Endothelial cell of umbilical vein (primary cell): ENCODE results near the gene GRK4. TPM values are rescaled to one million over a fixed set of nuclear protein-coding genes. Genes with fewer than 3 reads are reported as not detected.

Source experiments
- BruUV-seq: library from RNA; stranded (reverse); fragments of 400-500 nt; replicated peaks from 2 replicates; lab custom pipeline; 2021; lab: Mats Ljungman, UMichigan
- CTCF ChIA-PET: fragments of 300-600, 350-600 bp; sonication (Branson Sonifier 250); formaldehyde crosslinking; loops from one replicate; lab custom pipeline; 2021; ENCODE audit warnings: antibody characterized with exemption, inconsistent platforms; lab: Charles Lee
- POLR2A ChIA-PET: fragments of 300-600, 350-600 bp; sonication (Branson Sonifier 250); formaldehyde crosslinking; loops from one replicate; lab custom pipeline; 2021; ENCODE audit warnings: antibody characterized with exemption, inconsistent platforms; lab: Charles Lee
- DNase-seq: peaks from one replicate; pipeline ENCODE4 v3.0.0-alpha.2; 2011; ENCODE audit warnings: low read depth, low spot score
- FAIRE-seq: peaks from 2 replicates; lab custom pipeline; 2011; peaks lifted over from hg19 to GRCh38; lab: Jason Lieb, UNC
- H2AFZ ChIP-seq: 2 replicates; pipeline ENCODE4 v1.6.0; 2012; ENCODE audit warnings: low read depth, low read length, control low read depth, inconsistent platforms
- H3K27ac ChIP-seq: 2 replicates; pipeline ENCODE4 v1.5.1; 2011; ENCODE audit warnings: low read depth, mild to moderate bottlenecking, control low read depth, low read length, moderate library complexity; ENCODE audit not compliant: insufficient read depth
- H3K27me3 ChIP-seq, 2 experiments: 2 replicates each; pipeline versions ENCODE4 v1.6.0 to v1.6.1; 2011; ENCODE audit warnings: low read length in 2 of 2, mixed read lengths in 1 of 2; ENCODE audit not compliant: control insufficient read depth in 2 of 2, insufficient read depth in 2 of 2
- H3K36me3 ChIP-seq, 2 experiments: 2 replicates in 1 of 2; 3 replicates in 1 of 2; pipeline ENCODE4 v1.5.1; 2011; ENCODE audit warnings: low read length in 2 of 2, mild to moderate bottlenecking in 1 of 2, moderate library complexity in 1 of 2; ENCODE audit not compliant: control insufficient read depth in 2 of 2, insufficient read depth in 2 of 2; ENCODE audit errors: extremely low read depth in 1 of 2
- H3K4me1 ChIP-seq: 3 replicates; pipeline ENCODE4 v1.5.1; 2011; ENCODE audit warnings: mild to moderate bottlenecking, low read length; ENCODE audit not compliant: control insufficient read depth, insufficient read depth; ENCODE audit errors: extremely low read depth
- H3K4me2 ChIP-seq: 2 replicates; pipeline ENCODE4 v1.6.1; 2011; ENCODE audit warnings: low read length, control low read depth, mixed read lengths; ENCODE audit not compliant: insufficient read depth
- H3K4me3 ChIP-seq, 3 experiments: fragments of 200-600 bp in 1 of 3; sonication (generic), shearing (Covaris generic) in 1 of 3; replicated peaks in 1 of 3; 2 replicates each; pipeline ENCODE4 v1.5.1; 2011 to 2016; ENCODE audit warnings: control low read depth in 3 of 3, low read length in 3 of 3, mild to moderate bottlenecking in 2 of 3, inconsistent platforms in 1 of 3, low read depth in 1 of 3, moderate library complexity in 1 of 3; ENCODE audit not compliant: insufficient read depth in 1 of 3
- H3K79me2 ChIP-seq: 2 replicates; pipeline ENCODE4 v1.6.0; 2012; ENCODE audit warnings: low read length, inconsistent platforms; ENCODE audit not compliant: control insufficient read depth, insufficient read depth
- H3K9ac ChIP-seq: replicated peaks from 2 replicates; pipeline ENCODE3; 2011; ENCODE audit warnings: low read length, control low read depth; ENCODE audit not compliant: insufficient read depth; ENCODE audit errors: extremely low read depth
- H3K9me1 ChIP-seq: replicated peaks from 3 replicates; pipeline ENCODE4 v1.6.0; 2011; ENCODE audit warnings: mild to moderate bottlenecking, low read length; ENCODE audit not compliant: control insufficient read depth, insufficient read depth; ENCODE audit errors: extremely low read depth
- H3K9me3 ChIP-seq: replicated peaks from 2 replicates; pipeline ENCODE4 v1.5.1; 2012; ENCODE audit warnings: low read length, inconsistent platforms; ENCODE audit not compliant: control insufficient read depth, insufficient read depth
- H4K20me1 ChIP-seq: replicated peaks from 2 replicates; pipeline ENCODE3; 2011; ENCODE audit warnings: mild to moderate bottlenecking, low read length; ENCODE audit not compliant: control insufficient read depth, insufficient read depth; ENCODE audit errors: extremely low read depth
- CTCF ChIP-seq, 2 donors: IDR thresholded peaks; 1 replicate in 1 of 2; 2 replicates in 1 of 2; pipeline ENCODE4 v1.5.1; 2011; ENCODE audit warnings: low read length in 2 of 2, mild to moderate bottlenecking in 2 of 2, moderate library complexity in 2 of 2, control low read depth in 1 of 2, inconsistent platforms in 1 of 2, low read depth in 1 of 2; ENCODE audit not compliant: insufficient read depth in 1 of 2; ENCODE audit errors: extremely low read depth in 1 of 2
- EZH2 ChIP-seq: IDR thresholded peaks from 2 replicates; pipeline ENCODE4 v1.6.1; 2012; ENCODE audit warnings: borderline replicate concordance, low read depth, mild to moderate bottlenecking, moderate library complexity, low read length, inconsistent platforms; ENCODE audit not compliant: severe bottlenecking
- FOS ChIP-seq: IDR thresholded peaks from 2 replicates; pipeline ENCODE4 v1.6.1; 2011; ENCODE audit warnings: mild to moderate bottlenecking, low read length, moderate library complexity, borderline replicate concordance; ENCODE audit not compliant: insufficient read depth
- GATA2 ChIP-seq: IDR thresholded peaks from 2 replicates; pipeline ENCODE4 v1.7.0; 2011; ENCODE audit warnings: low read depth, mild to moderate bottlenecking, moderate library complexity, mixed read lengths, low read length; ENCODE audit not compliant: insufficient read length, insufficient read depth
- JUN ChIP-seq: IDR thresholded peaks from 2 replicates; pipeline ENCODE4 v1.6.1; 2011; ENCODE audit warnings: borderline replicate concordance, low read depth; ENCODE audit not compliant: insufficient read length, insufficient read depth
- MYC ChIP-seq: IDR thresholded peaks from one replicate; pipeline ENCODE4 v1.6.1; 2011; ENCODE audit warnings: mild to moderate bottlenecking, low read depth, low read length
- POLR2A ChIP-seq: IDR thresholded peaks from 2 replicates; pipeline ENCODE4 v1.6.1; 2012; ENCODE audit warnings: low read depth, mild to moderate bottlenecking, control low read depth, low read length
- POLR2AphosphoS5 ChIP-seq: IDR thresholded peaks from 2 replicates; pipeline ENCODE4 v1.6.1; 2012; ENCODE audit warnings: low read depth, mild to moderate bottlenecking, control low read depth, low read length, moderate library complexity; ENCODE audit not compliant: insufficient read depth
- dilution Hi-C: fragments of 300-500 bp; cut with MboI; formaldehyde crosslinking; loops from one replicate; pipeline ENCODE4 v1.15.0; 2019; ENCODE audit warnings: low sequenced_read_pairs; ENCODE audit not compliant: extremely low pct_ligation_motif_present
- intact Hi-C: fragments of 100-400 bp; cut with micrococcal nuclease; formaldehyde crosslinking; loops from one replicate; pipeline ENCODE4 v1.10.0; 2022
- polyA plus RNA-seq, 4 experiments: library from polyadenylated mRNA; depleted of rRNA in 3 of 4; stranded (reverse) in 3 of 4; unstranded in 1 of 4; fragments of >200 nt; gene quantifications; 2 replicates each; pipeline versions ENCODE4 v1.2.1 to v1.2.3, GENCODE V29; 2011 to 2012; ENCODE audit warnings: missing spikeins in 1 of 4
- total RNA-seq: library from RNA; stranded (reverse); gene quantifications from 2 replicates; pipeline ENCODE4 v1.2.3, GENCODE V29; 2021
- TF ChIP-seq, protein P1 (sequence below): IDR thresholded peaks from 2 replicates; pipeline ENCODE4 v1.6.1; 2011; ENCODE audit not compliant: insufficient read depth, insufficient read length

Gene GRK4
- total and polyA plus RNA-seq, 2 donors (not counting 3 experiments of a cell fraction or from before 2014, with no cell fraction given), result 3.1 to 6.3 TPM

GRCh38 chr4:2927696-2928075, 35.7 kb upstream of the GRK4 start:
- no peak for TF ChIP-seq POLR2AphosphoS5
- TF ChIP-seq EZH2, result no peak
- no peak for TF ChIP-seq POLR2A
- TF ChIP-seq FOS, result no peak
- no peak for TF ChIP-seq JUN
- TF ChIP-seq CTCF (IDR thresholded peaks at IDR 0.05; ENCODE audit: extremely low read depth in 1 of 2, insufficient read depth in 1 of 2, low read depth in 1 of 2, low read length in 2 of 2), result no peak
- TF ChIP-seq, protein P1, sequence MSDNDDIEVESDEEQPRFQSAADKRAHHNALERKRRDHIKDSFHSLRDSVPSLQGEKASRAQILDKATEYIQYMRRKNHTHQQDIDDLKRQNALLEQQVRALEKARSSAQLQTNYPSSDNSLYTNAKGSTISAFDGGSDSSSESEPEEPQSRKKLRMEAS, result no peak
- TF ChIP-seq MYC, result no peak
- no peak for TF ChIP-seq GATA2
- Histone ChIP-seq H3K4me1 (peaks cover 9% of the 10 kb centered on the region), H3K27me3 (no peaks in the 10 kb centered on the region), H3K9me3 (no peaks in the 10 kb centered on the region), H3K9ac (no peak overlapping the region), H3K9me1 (no peaks in the 10 kb centered on the region), H3K4me2 (no peak overlapping the region), H3K27ac (no peak overlapping the region), H3K36me3 (peaks cover 9 to 61% of the 10 kb centered on the region in 2 experiments), H3K4me3 (no peak overlapping the region), H2AFZ (no peak overlapping the region), H4K20me1 (no peaks in the 10 kb centered on the region), H3K79me2 (peaks cover 5% of the 10 kb centered on the region)
- POLR2A ChIA-PET, result no interaction called here
- no peak for DNase-seq
- no peak for FAIRE-seq
- dilution Hi-C loops, result no loop called here
- no TSS peak for BruUV-seq
- intact Hi-C loops, result no loop called here
- CTCF ChIA-PET, result interaction anchor here (1.6 kb wide), 1 partner anchor 14 kb away, joined by 5 read pairs; no protein-coding TSS in a partner anchor
